ENCODE data around the gene MYH6. TPM values are rescaled to one million over a fixed set of nuclear protein-coding genes. Genes with fewer than 3 reads are reported as not detected.
"Not testable (repeated sequence)": the region's sequence is repeated elsewhere in the genome, so short reads cannot be mapped to it uniquely, and the experiment has no call there.

Gene MYH6
- total and polyA plus RNA-seq, 9 donors = 0.66 to 7.2 (median 4.4) TPM

GRCh38 chr14:23404331-23404900, 3.7 kb downstream of the MYH6 start:
- Histone ChIP-seq H3K9me3 (replicated peaks; ENCODE audit: control insufficient read depth, low read depth, low read length) (no peaks in the 10 kb centered on the region), H3K36me3 (ENCODE audit: control insufficient read depth, insufficient read depth, low read length) (no peaks in the 10 kb centered on the region), H3K27me3 (ENCODE audit: control insufficient read depth, insufficient read depth, low read length) (peaks cover 13% of the 10 kb centered on the region), H3K4me1 (ENCODE audit: control insufficient read depth, insufficient read depth, low read length) (peaks cover 6% of the 10 kb centered on the region), H3K27ac (ENCODE audit: low read length) (no peak overlapping the region), H3K4me3 (ENCODE audit: low read length) (no peak overlapping the region)
- 73% methylated on average over 9 of the region's 14 CpGs for WGBS (ENCODE audit: insufficient coverage)
- no peak for DNase-seq

- DNase-seq = no peak
- peaks cover 13% of the 10 kb centered on the region for H3K27me3 ChIP-seq (ENCODE audit: control insufficient read depth, insufficient read depth, low read length)
- H3K4me3 ChIP-seq (ENCODE audit: low read length) = no peak overlapping the region
- H3K27ac ChIP-seq (ENCODE audit: low read length) = no peak overlapping the region
- no peaks in the 10 kb centered on the region for H3K36me3 ChIP-seq (ENCODE audit: control insufficient read depth, insufficient read depth, low read length)
- H3K4me1 ChIP-seq (ENCODE audit: control insufficient read depth, insufficient read depth, low read length) = peaks cover 6% of the 10 kb centered on the region
- 50% methylated on average over 1 of the region's 4 CpGs for WGBS (ENCODE audit: insufficient coverage)
- no peaks in the 10 kb centered on the region for H3K9me3 ChIP-seq (replicated peaks; ENCODE audit: control insufficient read depth, low read depth, low read length)
These were observed 4.2 kb downstream of the MYH6 start for GRCh38 chr14:23403908-23404307.

GRCh38 chr14:23403139-23403438, 5.0 kb downstream of the MYH6 start:
- Histone ChIP-seq H3K4me3 (ENCODE audit: low read length) (no peak overlapping the region), H3K4me1 (ENCODE audit: control insufficient read depth, insufficient read depth, low read length) (peaks cover 6% of the 10 kb centered on the region), H3K27me3 (ENCODE audit: control insufficient read depth, insufficient read depth, low read length) (peaks cover 10% of the 10 kb centered on the region), H3K9me3 (replicated peaks; ENCODE audit: control insufficient read depth, low read depth, low read length) (no peaks in the 10 kb centered on the region), H3K36me3 (ENCODE audit: control insufficient read depth, insufficient read depth, low read length) (no peaks in the 10 kb centered on the region), H3K27ac (ENCODE audit: low read length) (no peak overlapping the region)
- no peak for DNase-seq
- WGBS (ENCODE audit: insufficient coverage) = 59% methylated on average over 7 of the region's 7 CpGs

- no peak overlapping the region for H3K27ac ChIP-seq (ENCODE audit: low read length)
- H3K4me1 ChIP-seq (ENCODE audit: control insufficient read depth, insufficient read depth, low read length) = peaks cover 6% of the 10 kb centered on the region
- DNase-seq = no peak
- H3K4me3 ChIP-seq (ENCODE audit: low read length) = no peak overlapping the region
- peaks cover 9% of the 10 kb centered on the region for H3K27me3 ChIP-seq (ENCODE audit: control insufficient read depth, insufficient read depth, low read length)
- no peaks in the 10 kb centered on the region for H3K36me3 ChIP-seq (ENCODE audit: control insufficient read depth, insufficient read depth, low read length)
- no peaks in the 10 kb centered on the region for H3K9me3 ChIP-seq (replicated peaks; ENCODE audit: control insufficient read depth, low read depth, low read length)
- 59% methylated on average over 25 of the region's 25 CpGs for WGBS (ENCODE audit: insufficient coverage)
These were observed 5.6 kb downstream of the MYH6 start for GRCh38 chr14:23402296-23403138.

GRCh38 chr14:23401291-23401690, 6.8 kb downstream of the MYH6 start:
- no peak for DNase-seq
- Histone ChIP-seq H3K27me3 (ENCODE audit: control insufficient read depth, insufficient read depth, low read length) (peaks cover 9% of the 10 kb centered on the region), H3K36me3 (ENCODE audit: control insufficient read depth, insufficient read depth, low read length) (no peaks in the 10 kb centered on the region), H3K9me3 (replicated peaks; ENCODE audit: control insufficient read depth, low read depth, low read length) (no peaks in the 10 kb centered on the region), H3K4me3 (ENCODE audit: low read length) (no peak overlapping the region), H3K4me1 (ENCODE audit: control insufficient read depth, insufficient read depth, low read length) (peaks cover 6% of the 10 kb centered on the region), H3K27ac (ENCODE audit: low read length) (no peak overlapping the region)
- WGBS (ENCODE audit: insufficient coverage) = 70% methylated on average over 3 of the region's 4 CpGs

- H3K36me3 ChIP-seq (ENCODE audit: control insufficient read depth, insufficient read depth, low read length); H3K4me3 ChIP-seq (ENCODE audit: low read length); H3K27ac ChIP-seq (ENCODE audit: low read length); DNase-seq; H3K27me3 ChIP-seq (ENCODE audit: control insufficient read depth, insufficient read depth, low read length); H3K9me3 ChIP-seq (replicated peaks; ENCODE audit: control insufficient read depth, low read depth, low read length); H3K4me1 ChIP-seq (ENCODE audit: control insufficient read depth, insufficient read depth, low read length): not testable (repeated sequence)
- WGBS (ENCODE audit: insufficient coverage) = 86% methylated on average over 7 of the region's 16 CpGs
These were observed 7.5 kb downstream of the MYH6 start for GRCh38 chr14:23400496-23401149.

- peaks cover 7% of the 10 kb centered on the region for H3K27me3 ChIP-seq (ENCODE audit: control insufficient read depth, insufficient read depth, low read length)
- DNase-seq = no peak
- no peaks in the 10 kb centered on the region for H3K9me3 ChIP-seq (replicated peaks; ENCODE audit: control insufficient read depth, low read depth, low read length)
- H3K27ac ChIP-seq (ENCODE audit: low read length) = no peak overlapping the region
- no peaks in the 10 kb centered on the region for H3K36me3 ChIP-seq (ENCODE audit: control insufficient read depth, insufficient read depth, low read length)
- peaks cover 6% of the 10 kb centered on the region for H3K4me1 ChIP-seq (ENCODE audit: control insufficient read depth, insufficient read depth, low read length)
- WGBS (ENCODE audit: insufficient coverage) = 40% methylated on average over 2 of the region's 6 CpGs
- H3K4me3 ChIP-seq (ENCODE audit: low read length) = no peak overlapping the region
These were observed 8.5 kb downstream of the MYH6 start for GRCh38 chr14:23399591-23399990.

GRCh38 chr14:23399136-23399535, 8.9 kb downstream of the MYH6 start:
- Histone ChIP-seq H3K36me3 (ENCODE audit: control insufficient read depth, insufficient read depth, low read length) (no peaks in the 10 kb centered on the region), H3K9me3 (replicated peaks; ENCODE audit: control insufficient read depth, low read depth, low read length) (no peaks in the 10 kb centered on the region), H3K27me3 (ENCODE audit: control insufficient read depth, insufficient read depth, low read length) (peaks cover 7% of the 10 kb centered on the region), H3K4me3 (ENCODE audit: low read length) (no peak overlapping the region), H3K27ac (ENCODE audit: low read length) (no peak overlapping the region), H3K4me1 (ENCODE audit: control insufficient read depth, insufficient read depth, low read length) (peaks cover 6% of the 10 kb centered on the region)
- no peak for DNase-seq
- 67% methylated on average over 1 of the region's 3 CpGs for WGBS (ENCODE audit: insufficient coverage)

GRCh38 chr14:23398348-23398747, 9.7 kb downstream of the MYH6 start:
- Histone ChIP-seq H3K4me1 (ENCODE audit: control insufficient read depth, insufficient read depth, low read length) (peaks cover 6% of the 10 kb centered on the region), H3K9me3 (replicated peaks; ENCODE audit: control insufficient read depth, low read depth, low read length) (no peaks in the 10 kb centered on the region), H3K27me3 (ENCODE audit: control insufficient read depth, insufficient read depth, low read length) (peaks cover 3% of the 10 kb centered on the region), H3K27ac (ENCODE audit: low read length) (no peak overlapping the region), H3K4me3 (ENCODE audit: low read length) (no peak overlapping the region), H3K36me3 (ENCODE audit: control insufficient read depth, insufficient read depth, low read length) (no peaks in the 10 kb centered on the region)
- WGBS (ENCODE audit: insufficient coverage) = 100% methylated on average over 2 of the region's 4 CpGs
- DNase-seq = no peak

GRCh38 chr14:23396781-23397407, 11.2 kb downstream of the MYH6 start:
- H3K4me3 ChIP-seq (ENCODE audit: low read length) = no peak overlapping the region
- H3K36me3 ChIP-seq (ENCODE audit: control insufficient read depth, insufficient read depth, low read length) = no peaks in the 10 kb centered on the region
- no peak for DNase-seq
- WGBS (ENCODE audit: insufficient coverage) = 86% methylated on average over 7 of the region's 10 CpGs
- no peaks in the 10 kb centered on the region for H3K9me3 ChIP-seq (replicated peaks; ENCODE audit: control insufficient read depth, low read depth, low read length)
- no peak overlapping the region for H3K27ac ChIP-seq (ENCODE audit: low read length)
- peaks cover 6% of the 10 kb centered on the region for H3K4me1 ChIP-seq (ENCODE audit: control insufficient read depth, insufficient read depth, low read length)
- H3K27me3 ChIP-seq (ENCODE audit: control insufficient read depth, insufficient read depth, low read length) = no peaks in the 10 kb centered on the region
